Mesodermal cell (in vitro differentiated cells): ENCODE measurements around the gene KIF5B.
"Not testable (repeated sequence)": the region's sequence is repeated elsewhere in the genome, so short reads cannot be mapped to it uniquely, and the experiment has no call there.

Experiments
- H3K27ac ChIP-seq: 2 replicates; pipeline ENCODE4 v1.7.0; 2013; ENCODE audit warnings: mild to moderate bottlenecking, low read depth, low read length, moderate library complexity; ENCODE audit not compliant: severe bottlenecking
- H3K36me3 ChIP-seq: 2 replicates; pipeline ENCODE4 v1.7.1; 2013; ENCODE audit warnings: mild to moderate bottlenecking, low read length, moderate library complexity; ENCODE audit not compliant: control insufficient read depth, insufficient read depth
- H3K4me1 ChIP-seq: one replicate; pipeline ENCODE4 v1.7.1; 2013; ENCODE audit warnings: mild to moderate bottlenecking, low read length; ENCODE audit not compliant: insufficient read depth, control insufficient read depth, poor library complexity, severe bottlenecking
- H3K4me3 ChIP-seq: 2 replicates; pipeline ENCODE4 v1.7.0; 2013; ENCODE audit warnings: low read length, control low read depth, mild to moderate bottlenecking; ENCODE audit not compliant: insufficient read depth, poor library complexity, severe bottlenecking; ENCODE audit errors: extremely low read depth
- H3K9me3 ChIP-seq: 2 replicates; pipeline ENCODE4 v1.7.1; 2013; ENCODE audit warnings: mild to moderate bottlenecking, low read length, moderate library complexity; ENCODE audit not compliant: control insufficient read depth
- WGBS, 2 experiments: methylation state at CpG; one replicate each; pipeline ENCODE4 v1.1.5; 2013; ENCODE audit warnings: missing lambda C conversion rate in 2 of 2; ENCODE audit not compliant: insufficient coverage in 2 of 2; 5-methylcytosine and 5-hydroxymethylcytosine counted together

KIF5B gene

GRCh38 chr10:32042730-32043129, 13.5 kb downstream of the KIF5B start:
- not testable (repeated sequence) for H3K4me1 ChIP-seq, H3K4me3 ChIP-seq, H3K9me3 ChIP-seq, H3K27ac ChIP-seq
- 94 to 96% methylated on average over 5 of the region's 8 CpGs for WGBS, 2 experiments
- peaks cover 75% of the 10 kb centered on the region for H3K36me3 ChIP-seq

- H3K27ac ChIP-seq, result no peak overlapping the region
- H3K4me3 ChIP-seq, result no peak overlapping the region
- H3K36me3 ChIP-seq, result peaks cover 74% of the 10 kb centered on the region
- H3K4me1 ChIP-seq, result peaks cover 8% of the 10 kb centered on the region
- no CpG with 5 or more reads among the region's 1 CpG for WGBS, 2 experiments
- H3K9me3 ChIP-seq, result no peaks in the 10 kb centered on the region
These were observed 14.8 kb downstream of the KIF5B start for GRCh38 chr10:32041290-32042028.

- no peak overlapping the region for H3K27ac ChIP-seq
- H3K4me3 ChIP-seq, result no peak overlapping the region
- H3K36me3 ChIP-seq, result peaks cover 73% of the 10 kb centered on the region
- H3K9me3 ChIP-seq, result no peaks in the 10 kb centered on the region
- peaks cover 8% of the 10 kb centered on the region for H3K4me1 ChIP-seq
- no CpG with 5 or more reads among the region's 1 CpG for WGBS, 2 experiments
These were observed 16.5 kb downstream of the KIF5B start for GRCh38 chr10:32039734-32040133.

GRCh38 chr10:32038777-32039176, 17.4 kb downstream of the KIF5B start:
- H3K27ac ChIP-seq, result peak overlapping the region; percentile 34
- no peak overlapping the region for H3K4me3 ChIP-seq
- peaks cover 8% of the 10 kb centered on the region for H3K4me1 ChIP-seq
- WGBS, 2 experiments, result 83 to 100% methylated on average over 1 of the region's 3 CpGs
- H3K36me3 ChIP-seq, result peaks cover 73% of the 10 kb centered on the region
- no peaks in the 10 kb centered on the region for H3K9me3 ChIP-seq

GRCh38 chr10:32036922-32037321, 19.3 kb downstream of the KIF5B start:
- Histone ChIP-seq H3K36me3 (peaks cover 74% of the 10 kb centered on the region), H3K27ac (no peak overlapping the region), H3K4me3 (no peak overlapping the region), H3K9me3 (no peaks in the 10 kb centered on the region), H3K4me1 (peaks cover 8% of the 10 kb centered on the region)
- WGBS, 2 experiments, result 80 to 100% methylated on average over 1 of the region's 4 CpGs

GRCh38 chr10:32035038-32035437, 21.2 kb downstream of the KIF5B start:
- no peak overlapping the region for H3K27ac ChIP-seq
- peaks cover 6% of the 10 kb centered on the region for H3K4me1 ChIP-seq
- no peak overlapping the region for H3K4me3 ChIP-seq
- 89% methylated on average over 1 of the region's 1 CpG; no CpG with 5 or more reads in 1 of the 2 experiments for WGBS, 2 experiments
- no peaks in the 10 kb centered on the region for H3K9me3 ChIP-seq
- peaks cover 76% of the 10 kb centered on the region for H3K36me3 ChIP-seq

- peaks cover 90% of the 10 kb centered on the region for H3K36me3 ChIP-seq
- H3K9me3 ChIP-seq, result no peaks in the 10 kb centered on the region
- no peaks in the 10 kb centered on the region for H3K4me1 ChIP-seq
- WGBS, 2 experiments, result 100% methylated on average over 3 to 4 of the region's 5 CpGs
- H3K4me3 ChIP-seq, result no peak overlapping the region
- no peak overlapping the region for H3K27ac ChIP-seq
These were observed 23.1 kb downstream of the KIF5B start for GRCh38 chr10:32033171-32033570.

- Histone ChIP-seq H3K36me3 (peaks cover 89% of the 10 kb centered on the region), H3K9me3 (no peaks in the 10 kb centered on the region), H3K4me1 (no peaks in the 10 kb centered on the region), H3K4me3 (no peak overlapping the region), H3K27ac (no peak overlapping the region)
- 82 to 94% methylated on average over 3 of the region's 4 CpGs for WGBS, 2 experiments
These were observed 24.3 kb downstream of the KIF5B start for GRCh38 chr10:32031920-32032319.

GRCh38 chr10:32031424-32031823, 24.8 kb downstream of the KIF5B start:
- no peaks in the 10 kb centered on the region for H3K9me3 ChIP-seq
- H3K27ac ChIP-seq, result no peak overlapping the region
- H3K4me3 ChIP-seq, result no peak overlapping the region
- WGBS, 2 experiments, result 89 to 97% methylated on average over 5 to 6 of the region's 6 CpGs
- peaks cover 88% of the 10 kb centered on the region for H3K36me3 ChIP-seq
- no peaks in the 10 kb centered on the region for H3K4me1 ChIP-seq

GRCh38 chr10:32028710-32029109, 27.5 kb downstream of the KIF5B start:
- Histone ChIP-seq H3K27ac (no peak overlapping the region), H3K4me3 (no peak overlapping the region), H3K4me1 (no peaks in the 10 kb centered on the region), H3K9me3 (no peaks in the 10 kb centered on the region), H3K36me3 (peaks cover 79% of the 10 kb centered on the region)
- no CpG with 5 or more reads among the region's 1 CpG for WGBS, 2 experiments

- H3K27ac ChIP-seq, result no peak overlapping the region
- H3K36me3 ChIP-seq, result peaks cover 80% of the 10 kb centered on the region
- no peak overlapping the region for H3K4me3 ChIP-seq
- H3K4me1 ChIP-seq, result no peaks in the 10 kb centered on the region
- no CpG with 5 or more reads among the region's 1 CpG for WGBS, 2 experiments
- H3K9me3 ChIP-seq, result no peaks in the 10 kb centered on the region
These were observed 33.0 kb downstream of the KIF5B start for GRCh38 chr10:32023264-32023663.
